K562 (cell line): ENCODE measurements around the gene PLS1. TPM values are rescaled to one million over a fixed set of nuclear protein-coding genes. Genes with fewer than 3 reads are reported as not detected.

Experiments
- CBFB ChIP-seq: sonication (generic); formaldehyde crosslinking; IDR thresholded peaks from 2 replicates; pipeline ENCODE4 v1.4.0; 2020; ENCODE audit warnings: mild to moderate bottlenecking, missing genetic modification reagents
- CTBP1 ChIP-seq: fragments of 450-650 bp; IDR thresholded peaks from 2 replicates; pipeline ENCODE4 v1.6.1; 2016; ENCODE audit warnings: borderline replicate concordance
- ETV5 ChIP-seq: sonication (generic); formaldehyde crosslinking; IDR thresholded peaks from 2 replicates; pipeline ENCODE4 v1.4.0; 2020; ENCODE audit warnings: low read depth, mild to moderate bottlenecking, missing genetic modification reagents
- FOXK1 ChIP-seq: sonication (generic); formaldehyde crosslinking; IDR thresholded peaks from 2 replicates; pipeline ENCODE4 v1.8.0; 2022; ENCODE audit warnings: missing genetic modification reagents, mild to moderate bottlenecking, borderline replicate concordance
- HDAC3 ChIP-seq: fragments of 450-650 bp; IDR thresholded peaks from 2 replicates; pipeline ENCODE4 v1.6.1; 2018; ENCODE audit warnings: borderline replicate concordance, mild to moderate bottlenecking, moderate library complexity; ENCODE audit not compliant: partially characterized antibody
- PML ChIP-seq: IDR thresholded peaks from 2 replicates; pipeline ENCODE4 v1.6.1; 2012; ENCODE audit warnings: low read length, inconsistent platforms
- POLR2AphosphoS5 ChIP-seq: IDR thresholded peaks from 2 replicates; pipeline ENCODE4 v1.6.1; 2011; ENCODE audit warnings: mild to moderate bottlenecking, low read depth, low read length, moderate library complexity; ENCODE audit not compliant: control insufficient read depth, insufficient read depth
- RNF2 ChIP-seq: sonication (generic); IDR thresholded peaks from 2 replicates; pipeline ENCODE4 v1.6.1; 2016
- ZFP36 ChIP-seq: fragments of 150-350 bp; IDR thresholded peaks from 2 replicates; pipeline ENCODE4 v1.6.1; 2018; ENCODE audit warnings: low read length, low read depth; ENCODE audit not compliant: partially characterized antibody
- ZNF124 ChIP-seq: sonication (generic); formaldehyde crosslinking; IDR thresholded peaks from 2 replicates; pipeline ENCODE4 v1.8.1; 2022; ENCODE audit warnings: missing genetic modification reagents
- polyA plus RNA-seq, 8 experiments: library from polyadenylated mRNA; depleted of rRNA in 4 of 8; stranded (reverse) in 5 of 8; unstranded in 3 of 8; fragments of >200 nt; fragmentation: Nextera tagmentation in 2 of 8; fragmentation: Illumina TruSeq in 1 of 8; extraction: Ambion mirVana in 2 of 8; extraction: Trizol in 1 of 8; gene quantifications; 2 replicates each; pipeline versions ENCODE4 v1.2.1 to v1.2.3, GENCODE V29; 2011 to 2014; ENCODE audit warnings: inconsistent platforms in 1 of 8, missing spikeins in 1 of 8
- total RNA-seq, 7 experiments: library from RNA; depleted of rRNA in 6 of 7; stranded (reverse); fragments of >200 nt in 6 of 7; fragmentation: Illumina TruSeq in 2 of 7; extraction: Trizol in 2 of 7; gene quantifications; 2 replicates each; pipeline versions ENCODE4 v1.2.1 to v1.2.3, GENCODE V29; 2011 to 2021; ENCODE audit warnings: low replicate concordance in 1 of 7
- TF ChIP-seq, protein P1 (sequence below): IDR thresholded peaks from 2 replicates; pipeline ENCODE4 v1.6.1; 2016; ENCODE audit warnings: missing genetic modification characterization, missing compliant biosample characterization
- TF ChIP-seq, protein P2 (sequence below): fragments of 450-650 bp; IDR thresholded peaks from 2 replicates; pipeline ENCODE4 v1.6.1; 2017; ENCODE audit warnings: antibody characterized with exemption
- TF ChIP-seq, protein P3 (sequence below): sonication (generic); formaldehyde crosslinking; IDR thresholded peaks from 2 replicates; pipeline ENCODE4 v1.8.0; 2023; ENCODE audit warnings: mild to moderate bottlenecking, missing genetic modification reagents
- TF ChIP-seq, protein P4 (sequence below), 2 experiments: fragments of 450-650 bp in 1 of 2; sonication (generic) in 1 of 2; formaldehyde crosslinking in 1 of 2; IDR thresholded peaks in 1 of 2; conservative IDR thresholded peaks in 1 of 2; 2 replicates each; pipeline versions ENCODE4 v1.6.1 to v1.8.1; 2016 to 2023; ENCODE audit warnings: mild to moderate bottlenecking in 2 of 2, moderate library complexity in 2 of 2, inconsistent platforms in 1 of 2, missing genetic modification reagents in 1 of 2
- TF ChIP-seq, protein P5 (sequence below), 3 experiments: fragments of 200-800 bp in 1 of 3; fragments of 250-450 bp in 1 of 3; fragments of 450-650 bp in 1 of 3; sonication (Bioruptor Pico) in 1 of 3; sonication (Bioruptor generic) in 1 of 3; formaldehyde crosslinking in 1 of 3; IDR thresholded peaks; 2 replicates each; pipeline versions ENCODE4 v1.6.1 to v1.8.0; 2016 to 2022; ENCODE audit warnings: mild to moderate bottlenecking in 2 of 3, missing genetic modification characterization in 2 of 3, missing compliant biosample characterization in 1 of 3, moderate library complexity in 1 of 3

Gene PLS1
- total and polyA plus RNA-seq, 9 of the 15 experiments (the other 6 are each of a cell fraction or from before 2014, with no cell fraction given) = 6.1 to 21.3 (median 13.0) TPM

DNA sequence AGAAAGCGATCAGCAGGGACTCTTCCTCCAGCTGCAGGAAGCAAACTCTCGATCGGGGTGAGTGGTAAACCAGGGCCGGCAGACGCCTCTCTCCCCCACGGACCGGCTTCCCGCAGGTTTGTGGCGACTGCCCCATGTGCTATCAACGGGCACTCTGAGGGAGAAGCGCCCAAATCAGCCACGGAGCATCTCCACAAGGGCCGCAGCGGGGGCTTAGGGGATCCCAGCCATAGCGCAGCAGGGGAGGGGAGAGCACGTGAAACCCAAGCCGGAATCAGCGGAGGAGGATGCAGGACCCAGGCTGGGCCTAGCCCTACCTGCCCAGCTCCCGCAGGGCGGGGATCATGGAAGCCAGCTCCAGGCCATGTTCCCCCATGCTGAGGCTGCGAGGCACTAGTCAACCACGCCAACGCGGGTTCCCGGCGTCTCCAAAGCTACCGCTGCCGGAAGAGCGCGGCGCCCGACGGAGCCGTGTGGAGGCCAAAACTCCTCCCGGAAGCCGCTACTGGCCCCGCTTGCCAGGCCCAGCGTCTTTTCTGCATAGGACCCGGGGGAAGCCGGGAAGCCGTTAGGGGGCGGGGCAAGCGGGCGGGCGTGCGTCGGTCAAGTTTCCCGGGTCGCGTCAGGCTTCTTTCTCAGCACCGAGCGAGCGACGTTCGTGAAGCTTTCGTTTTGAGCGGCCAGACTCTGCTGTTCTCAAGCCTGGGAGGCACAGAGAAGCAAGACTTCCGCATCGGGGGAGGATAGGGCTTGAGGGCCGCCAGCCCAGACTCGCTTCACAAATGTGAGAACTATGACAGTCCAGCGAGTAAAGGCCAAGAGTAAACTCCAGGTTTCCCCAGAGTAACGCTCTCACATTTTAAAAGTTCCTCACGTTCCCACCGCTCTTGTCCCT lies 17.6 kb upstream of the PLS1 start, which contains the start of gene ATR (continued):
- TF ChIP-seq, protein P1, sequence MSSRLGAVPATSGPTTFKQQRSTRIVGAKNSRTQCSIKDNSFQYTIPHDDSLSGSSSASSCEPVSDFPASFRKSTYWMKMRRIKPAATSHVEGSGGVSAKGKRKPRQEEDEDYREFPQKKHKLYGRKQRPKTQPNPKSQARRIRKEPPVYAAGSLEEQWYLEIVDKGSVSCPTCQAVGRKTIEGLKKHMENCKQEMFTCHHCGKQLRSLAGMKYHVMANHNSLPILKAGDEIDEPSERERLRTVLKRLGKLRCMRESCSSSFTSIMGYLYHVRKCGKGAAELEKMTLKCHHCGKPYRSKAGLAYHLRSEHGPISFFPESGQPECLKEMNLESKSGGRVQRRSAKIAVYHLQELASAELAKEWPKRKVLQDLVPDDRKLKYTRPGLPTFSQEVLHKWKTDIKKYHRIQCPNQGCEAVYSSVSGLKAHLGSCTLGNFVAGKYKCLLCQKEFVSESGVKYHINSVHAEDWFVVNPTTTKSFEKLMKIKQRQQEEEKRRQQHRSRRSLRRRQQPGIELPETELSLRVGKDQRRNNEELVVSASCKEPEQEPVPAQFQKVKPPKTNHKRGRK (tag) = no peak
- TF ChIP-seq PML = peak; percentile 62; the same call in 1 of the 2 replicates
- TF ChIP-seq FOXK1 = peak; percentile 36; the same call in 1 of the 2 replicates
- peak; percentile 84 for TF ChIP-seq POLR2AphosphoS5
- TF ChIP-seq HDAC3 = peak; percentile 63
- peak; percentile 87 for TF ChIP-seq CTBP1
- peak; percentile 98 for TF ChIP-seq ETV5 (CRISPR knock-in tag)
- peak; percentile 4 for TF ChIP-seq ZFP36
- TF ChIP-seq CBFB = no peak
- TF ChIP-seq ZNF124 = 0 out of 2 replicates have a peak, but pooled peaks have one; percentile 74
- TF ChIP-seq, protein P2, sequence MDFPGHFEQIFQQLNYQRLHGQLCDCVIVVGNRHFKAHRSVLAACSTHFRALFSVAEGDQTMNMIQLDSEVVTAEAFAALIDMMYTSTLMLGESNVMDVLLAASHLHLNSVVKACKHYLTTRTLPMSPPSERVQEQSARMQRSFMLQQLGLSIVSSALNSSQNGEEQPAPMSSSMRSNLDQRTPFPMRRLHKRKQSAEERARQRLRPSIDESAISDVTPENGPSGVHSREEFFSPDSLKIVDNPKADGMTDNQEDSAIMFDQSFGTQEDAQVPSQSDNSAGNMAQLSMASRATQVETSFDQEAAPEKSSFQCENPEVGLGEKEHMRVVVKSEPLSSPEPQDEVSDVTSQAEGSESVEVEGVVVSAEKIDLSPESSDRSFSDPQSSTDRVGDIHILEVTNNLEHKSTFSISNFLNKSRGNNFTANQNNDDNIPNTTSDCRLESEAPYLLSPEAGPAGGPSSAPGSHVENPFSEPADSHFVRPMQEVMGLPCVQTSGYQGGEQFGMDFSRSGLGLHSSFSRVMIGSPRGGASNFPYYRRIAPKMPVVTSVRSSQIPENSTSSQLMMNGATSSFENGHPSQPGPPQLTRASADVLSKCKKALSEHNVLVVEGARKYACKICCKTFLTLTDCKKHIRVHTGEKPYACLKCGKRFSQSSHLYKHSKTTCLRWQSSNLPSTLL = no peak
- TF ChIP-seq RNF2 = peak; percentile 98
- TF ChIP-seq, protein P3, sequence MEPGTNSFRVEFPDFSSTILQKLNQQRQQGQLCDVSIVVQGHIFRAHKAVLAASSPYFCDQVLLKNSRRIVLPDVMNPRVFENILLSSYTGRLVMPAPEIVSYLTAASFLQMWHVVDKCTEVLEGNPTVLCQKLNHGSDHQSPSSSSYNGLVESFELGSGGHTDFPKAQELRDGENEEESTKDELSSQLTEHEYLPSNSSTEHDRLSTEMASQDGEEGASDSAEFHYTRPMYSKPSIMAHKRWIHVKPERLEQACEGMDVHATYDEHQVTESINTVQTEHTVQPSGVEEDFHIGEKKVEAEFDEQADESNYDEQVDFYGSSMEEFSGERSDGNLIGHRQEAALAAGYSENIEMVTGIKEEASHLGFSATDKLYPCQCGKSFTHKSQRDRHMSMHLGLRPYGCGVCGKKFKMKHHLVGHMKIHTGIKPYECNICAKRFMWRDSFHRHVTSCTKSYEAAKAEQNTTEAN (CRISPR knock-in tag) = peak; percentile 74; the same call in 1 of the 2 replicates
- TF ChIP-seq, protein P4, sequence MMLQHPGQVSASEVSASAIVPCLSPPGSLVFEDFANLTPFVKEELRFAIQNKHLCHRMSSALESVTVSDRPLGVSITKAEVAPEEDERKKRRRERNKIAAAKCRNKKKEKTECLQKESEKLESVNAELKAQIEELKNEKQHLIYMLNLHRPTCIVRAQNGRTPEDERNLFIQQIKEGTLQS (IDR thresholded peaks at IDR 0.05) = no peak; the same call in 1 of the 2 replicates
- TF ChIP-seq, protein P4 (CRISPR knock-in tag; conservative IDR thresholded peaks at IDR 0.05) = no peak; the same call in 1 of the 2 replicates
- TF ChIP-seq, protein P5, sequence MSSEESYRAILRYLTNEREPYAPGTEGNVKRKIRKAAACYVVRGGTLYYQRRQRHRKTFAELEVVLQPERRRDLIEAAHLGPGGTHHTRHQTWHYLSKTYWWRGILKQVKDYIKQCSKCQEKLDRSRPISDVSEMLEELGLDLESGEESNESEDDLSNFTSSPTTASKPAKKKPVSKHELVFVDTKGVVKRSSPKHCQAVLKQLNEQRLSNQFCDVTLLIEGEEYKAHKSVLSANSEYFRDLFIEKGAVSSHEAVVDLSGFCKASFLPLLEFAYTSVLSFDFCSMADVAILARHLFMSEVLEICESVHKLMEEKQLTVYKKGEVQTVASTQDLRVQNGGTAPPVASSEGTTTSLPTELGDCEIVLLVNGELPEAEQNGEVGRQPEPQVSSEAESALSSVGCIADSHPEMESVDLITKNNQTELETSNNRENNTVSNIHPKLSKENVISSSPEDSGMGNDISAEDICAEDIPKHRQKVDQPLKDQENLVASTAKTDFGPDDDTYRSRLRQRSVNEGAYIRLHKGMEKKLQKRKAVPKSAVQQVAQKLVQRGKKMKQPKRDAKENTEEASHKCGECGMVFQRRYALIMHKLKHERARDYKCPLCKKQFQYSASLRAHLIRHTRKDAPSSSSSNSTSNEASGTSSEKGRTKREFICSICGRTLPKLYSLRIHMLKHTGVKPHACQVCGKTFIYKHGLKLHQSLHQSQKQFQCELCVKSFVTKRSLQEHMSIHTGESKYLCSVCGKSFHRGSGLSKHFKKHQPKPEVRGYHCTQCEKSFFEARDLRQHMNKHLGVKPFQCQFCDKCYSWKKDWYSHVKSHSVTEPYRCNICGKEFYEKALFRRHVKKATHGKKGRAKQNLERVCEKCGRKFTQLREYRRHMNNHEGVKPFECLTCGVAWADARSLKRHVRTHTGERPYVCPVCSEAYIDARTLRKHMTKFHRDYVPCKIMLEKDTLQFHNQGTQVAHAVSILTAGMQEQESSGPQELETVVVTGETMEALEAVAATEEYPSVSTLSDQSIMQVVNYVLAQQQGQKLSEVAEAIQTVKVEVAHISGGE (CRISPR knock-in tag; IDR thresholded peaks at IDR 0.05) = peak; percentile 14 to 95 (median 60); a peak in 4 of 6 replicates
